Measurements from ENCODE around the gene CYP39A1.
A peak's percentile ranks its signal among the peaks of the same experiment; 100 is the strongest.
"Not testable (repeated sequence)": the region's sequence is repeated elsewhere in the genome, so short reads cannot be mapped to it uniquely, and the experiment has no call there.

Gene CYP39A1

GRCh38 chr6:46648108-46648507 lies 4.5 kb downstream of the CYP39A1 start:
- not testable (repeated sequence) for DNase-seq

DNA sequence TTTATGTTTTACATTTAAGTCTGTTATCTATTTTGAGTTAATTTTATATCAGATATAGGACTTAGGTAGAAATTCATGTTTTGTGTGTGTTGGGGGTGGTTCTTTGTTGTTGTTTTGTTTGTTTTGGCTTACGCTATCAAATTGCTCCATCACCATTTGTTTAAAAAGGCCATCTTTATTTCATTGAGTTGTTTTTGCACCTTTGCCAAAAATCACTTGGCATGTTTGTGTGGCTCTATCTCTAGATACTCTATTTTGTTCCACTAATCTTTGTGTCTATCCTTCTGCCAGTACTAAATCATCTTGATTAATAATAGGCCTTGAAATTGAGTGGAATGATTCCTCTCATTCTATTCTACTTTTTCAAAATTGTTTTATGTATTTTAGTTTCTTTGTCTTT lies 7.4 kb downstream of the CYP39A1 start:
- no peak for DNase-seq

DNA sequence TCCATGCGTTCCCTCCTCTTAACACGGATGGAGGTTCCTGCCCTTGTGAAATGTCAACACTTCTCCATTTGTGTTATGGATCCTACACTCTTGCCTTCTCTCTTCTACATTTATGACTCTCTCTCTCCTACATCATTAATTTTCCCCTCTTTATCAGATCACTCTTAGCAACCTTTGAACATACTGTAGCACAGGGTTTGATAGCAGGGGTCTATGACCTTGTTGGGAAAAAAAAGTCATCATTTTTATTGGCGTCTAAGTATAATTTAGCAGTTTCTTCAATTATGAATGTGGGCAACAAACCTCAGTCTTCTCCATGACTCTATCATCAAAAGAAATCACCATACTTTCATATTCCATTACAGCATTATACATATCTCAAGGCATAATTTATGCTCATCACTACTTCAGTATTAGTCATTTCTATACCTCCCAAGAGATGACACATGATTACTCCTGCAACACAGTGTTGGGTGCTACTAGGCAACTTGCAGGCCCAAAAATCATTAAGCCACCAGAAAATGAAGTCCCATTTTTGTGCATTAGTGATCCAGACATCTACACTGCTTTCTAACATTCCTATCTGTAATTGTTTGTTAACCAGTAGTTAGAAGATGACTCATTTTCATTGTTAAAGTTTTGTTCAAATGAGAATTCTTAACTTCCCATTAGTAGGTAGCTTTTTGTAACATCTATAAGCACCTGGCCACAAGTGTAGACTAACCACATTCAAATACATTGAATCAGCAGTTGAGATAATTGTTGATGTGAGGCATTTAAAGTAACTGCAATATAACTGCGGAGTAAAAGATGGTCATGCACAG lies 9.5 kb downstream of the CYP39A1 start:
- DNase-seq: no peak

GRCh38 chr6:46638650-46639049 lies 14.0 kb downstream of the CYP39A1 start:
- DNase-seq: no peak

- DNase-seq: no peak
Measured at GRCh38 chr6:46637933-46638332, 14.7 kb downstream of the CYP39A1 start.

GRCh38 chr6:46637145-46637544 lies 15.5 kb downstream of the CYP39A1 start:
- no peak for DNase-seq

DNA sequence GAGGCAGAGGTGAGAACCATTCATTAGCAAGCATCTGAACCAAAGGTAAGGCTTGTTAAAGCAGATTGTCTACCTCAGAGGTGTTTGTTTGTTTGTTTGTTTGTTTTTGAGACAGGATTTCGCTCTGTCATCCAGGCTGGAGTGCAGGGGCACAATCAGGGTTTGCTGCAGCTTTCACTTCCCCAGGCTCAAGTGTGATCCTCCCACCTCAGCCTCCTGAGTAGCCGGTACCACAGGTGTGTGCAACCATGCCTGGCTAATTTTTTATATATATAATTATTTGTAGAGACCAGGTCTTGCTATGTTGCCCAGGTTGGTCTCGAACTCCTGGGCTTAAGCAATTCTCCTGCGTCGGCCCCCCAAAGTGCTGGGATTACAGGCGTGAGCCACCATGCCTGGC lies 17.2 kb downstream of the CYP39A1 start:
- no peak for DNase-seq

GRCh38 chr6:46632053-46632452 lies 20.6 kb downstream of the CYP39A1 start:
- no peak for DNase-seq

- DNase-seq: no peak
Measured at GRCh38 chr6:46629691-46630090, 22.9 kb downstream of the CYP39A1 start.

GRCh38 chr6:46628976-46629375 lies 23.6 kb downstream of the CYP39A1 start:
- no peak for DNase-seq

DNA sequence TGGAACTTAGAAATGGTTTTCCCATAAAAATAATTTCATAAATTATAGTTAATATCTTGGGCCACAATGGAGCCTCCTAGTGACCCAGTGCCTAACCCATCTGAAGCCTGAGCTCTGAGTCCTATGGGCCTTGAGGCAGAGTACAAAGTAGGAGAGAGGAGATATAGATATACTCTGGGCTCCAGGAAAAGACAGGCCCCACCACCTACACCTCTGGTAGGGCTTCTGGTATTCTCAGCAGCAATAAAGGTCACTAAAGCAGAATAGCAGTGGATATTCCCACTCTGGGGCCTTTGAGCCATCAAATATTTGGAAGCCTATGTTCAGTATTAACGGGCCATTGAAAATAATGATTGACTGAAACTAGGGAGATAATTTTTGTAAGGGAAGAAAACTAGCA lies 24.1 kb downstream of the CYP39A1 start:
- DNase-seq: no peak

DNA sequence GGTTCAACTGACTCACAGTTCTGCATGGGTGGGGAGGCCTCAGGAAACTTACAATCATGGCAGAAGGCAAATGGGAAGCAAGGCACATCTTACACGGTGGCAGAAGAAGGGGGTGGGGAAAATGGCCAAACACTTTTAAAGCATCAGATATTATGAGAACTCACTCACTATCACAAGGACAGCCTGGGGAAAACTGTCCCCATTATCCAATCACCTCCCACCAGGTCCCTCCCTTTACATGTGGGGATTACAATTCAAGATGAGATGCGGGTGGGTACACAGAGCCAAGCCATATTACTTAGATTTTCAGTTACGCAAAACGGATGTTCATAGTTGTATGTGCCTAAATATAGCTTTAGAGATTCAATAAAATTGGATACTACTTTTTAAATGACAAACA lies 25.6 kb downstream of the CYP39A1 start:
- DNase-seq: no peak

- DNase-seq: no peak
Measured at GRCh38 chr6:46626228-46626909, 26.2 kb downstream of the CYP39A1 start.

- DNase-seq: no peak
Measured at GRCh38 chr6:46618726-46619125, 33.9 kb downstream of the CYP39A1 start.

DNA sequence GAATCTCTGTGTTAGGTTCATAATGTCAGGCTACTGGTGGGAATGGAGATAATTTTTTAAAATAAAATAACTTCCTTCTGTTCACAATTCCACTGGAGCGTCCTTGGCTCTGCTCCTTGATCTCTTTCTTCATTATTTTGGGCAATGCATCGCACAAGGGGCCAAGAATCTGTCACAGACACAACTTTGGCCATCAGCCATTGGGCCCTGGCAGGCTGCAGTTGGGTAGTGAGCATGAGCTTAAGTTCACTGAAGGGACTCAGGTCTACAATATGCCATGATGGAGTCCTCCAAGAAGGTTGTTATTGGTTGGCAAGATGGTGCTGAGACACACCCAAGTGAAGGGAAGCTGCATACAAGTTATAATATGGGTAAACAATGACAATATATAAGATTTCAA lies 40.0 kb downstream of the CYP39A1 start:
- DNase-seq: no peak

DNA sequence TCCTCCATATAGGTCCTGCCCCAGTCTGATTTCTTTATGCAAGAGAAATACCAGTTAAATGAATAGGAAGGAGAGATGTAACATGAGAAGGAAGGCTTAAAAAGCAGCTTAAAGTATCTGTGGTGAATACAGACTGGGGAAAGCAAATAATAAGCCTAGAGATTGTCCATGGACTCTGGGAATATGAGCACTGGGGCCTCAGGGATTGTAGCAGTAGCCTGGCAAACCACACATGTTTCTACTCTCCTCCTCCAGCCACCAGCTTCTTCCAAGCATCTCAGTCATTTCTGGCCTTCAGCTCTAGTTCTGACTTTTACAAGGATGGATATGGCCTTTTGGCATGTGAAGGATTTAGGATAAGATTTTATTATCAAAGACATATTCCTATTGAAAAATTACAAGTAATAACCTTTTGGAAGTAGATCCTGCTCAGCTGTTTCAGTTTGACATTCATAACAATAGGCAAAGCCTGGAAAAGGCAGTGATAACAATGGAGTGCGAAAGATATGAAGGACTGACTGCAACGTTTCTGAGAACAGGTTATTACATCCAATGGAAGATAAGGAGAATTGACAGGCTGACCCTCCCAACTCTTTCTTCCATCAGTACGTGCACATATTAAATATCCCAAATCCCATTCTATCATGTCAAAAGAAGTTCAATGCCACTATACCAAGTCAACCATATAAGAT lies 41.6 kb downstream of the CYP39A1 start:
- no peak for DNase-seq

GRCh38 chr6:46606338-46606737 lies 46.3 kb downstream of the CYP39A1 start:
- no peak for DNase-seq

DNA sequence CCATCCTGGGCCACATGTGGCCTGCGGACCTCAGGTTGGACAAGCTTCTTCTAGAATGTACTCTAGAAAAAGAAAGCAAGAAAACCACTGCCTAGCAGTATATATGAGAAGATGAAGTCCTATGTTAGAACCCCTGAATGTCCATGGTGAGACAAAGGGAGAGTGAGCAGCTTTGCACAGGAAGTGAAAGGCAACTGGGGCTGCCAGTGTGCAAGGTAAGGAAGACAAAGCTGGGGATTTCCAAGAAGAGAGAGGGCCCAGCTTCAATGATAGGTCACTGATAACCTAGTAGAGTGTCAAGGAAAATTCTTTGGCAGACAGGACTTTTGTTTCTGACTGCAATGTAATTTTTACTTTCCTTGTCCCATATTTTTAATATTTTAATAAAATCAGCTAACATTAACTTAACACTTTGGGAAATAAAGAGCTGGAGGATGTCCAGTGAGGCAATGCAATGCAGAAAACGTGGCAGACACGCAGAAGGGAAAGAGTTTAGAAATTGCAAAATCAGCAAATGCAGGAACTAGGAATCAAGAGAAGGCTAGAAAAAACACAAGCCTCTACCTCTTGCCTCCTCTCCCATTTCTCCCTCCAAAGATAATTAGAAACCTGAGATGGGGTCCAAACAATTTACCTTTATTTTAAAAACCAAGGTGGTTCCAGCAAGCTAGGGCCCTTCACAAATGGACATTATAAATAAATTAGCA lies 47.4 kb downstream of the CYP39A1 start:
- no peak for DNase-seq

- DNase-seq: no peak
Measured at GRCh38 chr6:46598215-46598614, 54.4 kb downstream of the CYP39A1 start.

DNA sequence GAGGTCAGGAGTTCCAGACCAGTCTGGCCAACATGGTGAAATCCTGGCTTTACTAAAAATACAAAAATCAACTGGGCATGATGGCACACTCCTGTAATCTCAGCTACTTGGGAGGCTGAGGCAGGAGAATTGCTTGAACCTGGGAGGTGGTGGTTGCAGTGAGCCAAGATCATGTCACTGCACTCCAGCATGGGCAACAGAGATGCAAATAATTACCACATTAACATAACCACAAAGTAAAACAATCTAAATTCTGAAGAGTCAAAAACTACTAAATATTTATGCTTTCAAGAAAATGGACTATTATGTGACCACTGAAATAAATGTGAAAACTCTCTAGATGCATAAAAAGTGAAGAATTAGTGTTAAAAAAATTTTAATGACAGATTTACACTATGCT lies 59.9 kb downstream of the CYP39A1 start:
- no peak for DNase-seq

- DNase-seq: no peak
Measured at GRCh38 chr6:46592046-46592445, 60.6 kb downstream of the CYP39A1 start.

DNA sequence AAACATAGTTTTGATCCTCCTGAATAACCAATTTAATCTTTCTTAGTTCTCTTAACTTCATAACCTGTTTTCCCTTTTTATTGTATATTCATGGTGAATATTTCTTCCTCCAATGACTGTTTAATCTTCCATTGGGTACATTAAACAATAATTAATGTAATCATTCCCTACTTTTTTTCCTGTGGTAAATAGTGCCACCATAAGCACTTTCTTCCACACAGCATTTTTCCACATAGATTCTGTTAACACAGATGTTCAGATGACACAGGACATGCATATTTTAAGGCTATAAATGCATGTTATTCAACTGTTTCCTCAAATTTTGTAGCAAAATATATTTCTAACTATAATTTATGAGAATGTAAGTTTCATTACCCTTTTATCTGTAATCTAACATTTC lies 61.9 kb downstream of the CYP39A1 start:
- no peak for DNase-seq

DNA sequence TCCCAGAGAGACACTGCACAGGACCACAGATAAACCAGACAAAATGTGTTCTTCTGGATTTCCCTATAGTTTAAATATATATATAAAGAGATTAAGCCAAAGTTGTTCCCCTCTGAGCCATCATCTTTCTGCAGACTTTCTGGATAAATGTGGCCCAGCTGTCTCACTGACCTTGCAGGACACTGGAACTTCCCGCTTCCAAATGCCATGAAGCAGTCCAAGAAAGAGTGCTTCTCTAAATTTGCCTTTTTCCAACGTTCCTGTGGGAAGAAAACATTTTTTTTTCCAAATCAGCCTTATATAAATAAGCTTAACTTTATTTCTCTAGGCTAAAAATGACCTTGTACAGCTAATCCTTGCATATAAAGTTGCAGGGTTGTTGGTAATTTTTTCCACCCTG lies 65.7 kb downstream of the CYP39A1 start:
- DNase-seq: peak; percentile 38
